H54 (cell line): ENCODE measurements around the gene ANTXR1.

Experiments used
- DNase-seq: peaks from one replicate; pipeline ENCODE4 v3.0.0; 2011; ENCODE audit warnings: low spot score, mixed read lengths; ENCODE audit not compliant: insufficient read length
- FAIRE-seq: peaks from 3 replicates; lab custom pipeline; 2011; peaks lifted over from hg19 to GRCh38; lab: Jason Lieb, UNC
- POLR2A ChIP-seq: IDR thresholded peaks from 2 replicates; pipeline ENCODE4 v1.6.1; 2011; ENCODE audit warnings: low read depth, mild to moderate bottlenecking, low read length

Gene ANTXR1

DNA sequence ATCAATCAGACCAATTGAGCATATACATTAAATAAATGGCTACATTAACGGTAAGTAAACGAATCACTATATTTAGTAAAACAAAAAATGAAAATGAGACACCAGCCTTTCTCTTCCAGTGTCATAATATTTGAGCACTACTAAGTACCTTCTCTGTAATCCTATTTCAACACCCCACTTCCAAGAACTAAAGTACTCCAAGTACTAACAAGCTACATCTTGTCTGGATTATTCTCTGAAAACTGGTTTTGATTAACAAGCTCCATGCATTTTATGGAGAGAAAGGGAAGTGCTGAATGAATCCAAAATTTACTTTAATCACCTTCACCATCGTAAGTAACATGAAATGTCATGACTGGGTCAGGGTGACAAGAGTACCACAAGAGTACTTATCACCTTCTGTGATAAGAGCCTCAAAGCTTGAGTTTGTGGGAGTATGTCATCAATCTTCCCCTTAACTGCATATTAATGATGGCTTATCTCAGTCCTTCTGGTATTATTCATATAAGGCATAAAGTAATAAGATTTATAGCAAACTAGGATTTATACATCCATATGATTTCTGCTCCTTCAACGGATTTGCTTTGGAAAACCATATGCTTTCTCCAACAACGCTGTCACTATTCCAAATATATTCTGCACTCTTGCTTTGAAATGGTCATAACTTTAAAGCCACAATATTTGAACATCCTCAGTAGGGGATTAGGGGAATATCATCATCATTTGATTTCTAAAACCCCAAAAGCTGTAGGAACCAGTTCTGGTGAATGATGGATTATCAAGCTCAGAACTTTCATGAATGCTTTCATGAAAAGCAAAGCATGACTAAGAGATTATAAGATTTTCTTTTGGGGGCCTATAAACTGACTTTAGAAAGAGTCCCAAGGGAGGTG, 127.0 kb downstream of the ANTXR1 start:
- no peak for TF ChIP-seq POLR2A
- FAIRE-seq (no peak), DNase-seq (no peak)

DNA sequence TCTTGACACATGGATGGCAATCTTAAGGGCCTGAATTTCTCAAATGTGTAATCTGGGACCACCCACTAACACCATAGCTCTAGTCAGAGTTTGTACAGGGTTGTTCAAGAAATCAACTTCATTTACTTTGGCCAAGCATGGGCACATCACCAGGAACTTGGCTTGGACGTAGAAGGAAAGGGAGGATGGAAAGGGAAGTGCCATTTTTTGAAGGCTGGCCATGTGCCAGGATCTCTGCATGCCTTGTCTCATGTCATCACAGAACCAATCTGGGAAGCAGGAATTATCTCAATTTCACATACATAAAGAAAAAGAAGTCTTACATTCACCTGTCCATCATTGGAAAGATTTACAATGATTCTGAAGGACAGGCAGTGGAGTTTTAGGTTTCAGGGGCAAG, 128.1 kb downstream of the ANTXR1 start:
- no peak for FAIRE-seq
- DNase-seq = no peak
- no peak for TF ChIP-seq POLR2A

DNA sequence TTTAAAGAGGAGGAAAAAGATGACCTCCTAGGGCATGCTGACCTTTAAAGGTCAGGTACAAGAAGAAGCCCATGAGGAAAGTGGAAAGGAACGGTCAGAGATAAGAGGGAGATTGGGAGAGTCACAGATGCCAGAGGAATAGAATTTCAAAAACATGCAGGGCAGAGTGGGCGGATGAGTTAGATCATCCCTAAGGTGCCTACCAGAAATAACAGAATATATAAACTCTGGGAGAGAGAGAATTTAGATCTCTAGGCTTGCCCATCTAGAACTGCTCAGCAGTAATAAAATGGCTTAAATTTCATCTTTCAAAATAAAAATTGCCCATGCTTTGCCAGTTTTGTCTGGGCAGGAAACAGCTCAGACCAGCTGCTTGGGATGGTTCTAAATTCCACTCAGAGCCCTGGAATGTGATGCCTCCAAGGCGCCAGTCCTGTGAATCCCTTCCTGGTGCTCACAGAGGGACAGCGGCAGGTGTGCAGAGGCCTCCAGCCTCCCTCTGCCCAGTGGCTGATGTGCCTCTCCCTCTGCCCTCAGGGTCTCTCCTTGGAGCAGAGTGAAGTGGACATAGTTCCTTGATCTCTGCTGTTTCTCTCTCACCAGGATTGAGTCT, 130.9 kb downstream of the ANTXR1 start:
- peak; percentile 29 for DNase-seq
- FAIRE-seq = no peak
- no peak for TF ChIP-seq POLR2A

DNA sequence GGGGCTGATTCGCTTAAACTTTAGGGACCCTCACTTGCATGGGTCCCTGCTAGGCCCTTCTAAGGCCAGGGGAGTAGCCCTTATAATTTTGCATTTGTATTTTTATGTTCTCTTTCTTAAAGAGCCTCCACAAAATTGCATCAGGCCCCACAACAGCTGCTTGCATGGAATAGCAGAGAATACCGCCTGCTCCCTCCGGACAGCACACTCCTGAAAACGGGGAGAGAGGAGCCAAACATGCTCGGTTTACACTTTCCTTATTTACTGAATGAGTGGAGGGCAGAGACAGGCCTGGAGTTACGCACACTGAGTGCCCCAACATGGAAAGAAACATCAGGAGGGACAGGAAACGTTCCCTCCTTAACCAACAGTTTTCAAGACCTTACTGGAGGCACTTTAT, 132.2 kb downstream of the ANTXR1 start:
- DNase-seq (no peak), FAIRE-seq (no peak)
- TF ChIP-seq POLR2A = no peak

- DNase-seq = no peak
- no peak for FAIRE-seq
- no peak for TF ChIP-seq POLR2A
These were observed 135.0 kb downstream of the ANTXR1 start for GRCh38 chr2:69147841-69148533.

DNA sequence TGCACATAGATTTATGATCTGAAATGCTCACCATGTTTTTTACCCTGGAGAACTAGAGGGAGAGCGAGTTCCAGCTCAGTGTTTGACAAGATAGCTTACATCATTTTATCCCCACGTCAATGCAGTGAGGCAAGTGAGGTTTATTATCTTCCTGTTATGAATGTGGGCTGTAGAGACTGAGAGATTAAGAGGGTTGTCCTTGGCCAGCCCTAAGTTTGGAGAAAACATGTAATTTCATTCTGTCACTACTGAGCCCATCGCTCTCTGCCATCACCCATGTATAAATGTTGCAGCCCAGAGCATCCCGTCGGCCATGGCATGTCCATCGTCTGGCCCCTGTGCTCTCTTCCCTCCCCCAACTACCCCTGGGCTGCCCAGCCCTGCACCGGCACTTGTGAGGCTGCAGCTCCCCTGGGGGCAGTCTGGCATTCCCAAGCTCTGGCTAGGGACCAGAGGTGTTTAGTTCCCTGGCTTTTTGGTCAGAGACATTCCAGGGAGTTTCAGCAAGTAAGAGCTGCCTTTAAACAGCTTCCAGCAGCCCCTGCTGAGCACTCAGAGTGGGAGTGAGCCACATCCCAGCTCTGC, 136.7 kb downstream of the ANTXR1 start:
- FAIRE-seq = no peak
- DNase-seq = peak; percentile 35
- no peak for TF ChIP-seq POLR2A

- no peak for DNase-seq
- no peak for TF ChIP-seq POLR2A
- no peak for FAIRE-seq
These were observed 139.0 kb downstream of the ANTXR1 start for GRCh38 chr2:69151931-69152330.

DNA sequence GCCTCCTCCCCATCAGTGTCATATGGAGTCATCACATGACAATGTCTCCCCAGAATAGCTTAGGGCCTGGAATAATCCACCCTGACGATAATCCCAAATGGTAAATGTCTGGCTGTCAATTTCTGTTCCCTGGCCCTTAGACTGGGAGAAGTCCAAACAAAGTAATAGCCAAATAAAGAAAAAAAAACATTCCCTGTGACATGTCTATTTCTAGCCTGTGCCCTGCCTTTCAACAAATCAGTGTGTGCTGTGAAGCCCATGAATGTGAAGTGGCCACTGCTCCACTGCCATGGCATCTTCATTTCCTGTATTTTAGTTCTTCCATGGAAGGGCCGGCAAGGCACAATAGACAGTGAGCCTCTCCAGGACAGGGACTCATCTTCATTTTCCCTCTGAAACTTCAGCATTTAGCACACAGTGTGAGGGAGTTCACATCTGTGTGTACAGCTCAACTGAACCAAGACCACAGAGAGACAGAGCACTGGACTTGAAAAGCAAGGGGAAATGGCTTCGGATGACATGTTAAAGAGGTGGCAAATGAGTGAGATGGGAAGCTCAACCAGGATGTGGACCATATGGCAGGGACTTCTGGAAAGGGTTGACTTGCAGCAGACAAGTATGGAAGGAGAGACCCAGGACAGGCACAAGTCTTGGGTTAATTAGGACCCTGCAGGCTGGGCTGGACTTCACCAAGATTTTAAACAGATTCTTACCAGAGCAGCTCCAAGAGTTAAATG, 140.0 kb downstream of the ANTXR1 start:
- no peak for FAIRE-seq
- no peak for TF ChIP-seq POLR2A
- DNase-seq = no peak

DNA sequence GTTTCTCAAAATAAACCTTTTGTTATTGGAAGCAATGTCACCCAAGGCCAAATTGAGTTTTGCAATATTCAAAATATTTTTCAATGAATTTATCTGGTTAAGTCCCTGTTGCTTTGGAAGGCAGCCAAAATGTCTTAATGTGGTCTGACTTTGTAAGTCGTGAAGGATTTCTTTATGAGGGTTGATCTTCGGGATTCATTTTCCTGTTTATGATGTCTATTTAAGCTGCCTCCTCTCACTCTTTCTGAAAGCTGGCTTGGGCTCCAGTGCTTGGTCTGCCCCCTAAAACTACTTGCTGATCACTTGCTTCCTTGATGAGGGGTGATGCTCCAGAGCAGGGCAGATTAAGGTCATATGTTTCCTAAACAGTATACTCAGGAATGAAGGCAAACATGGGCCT, 141.1 kb downstream of the ANTXR1 start:
- FAIRE-seq (no peak), DNase-seq (no peak)
- no peak for TF ChIP-seq POLR2A

DNA sequence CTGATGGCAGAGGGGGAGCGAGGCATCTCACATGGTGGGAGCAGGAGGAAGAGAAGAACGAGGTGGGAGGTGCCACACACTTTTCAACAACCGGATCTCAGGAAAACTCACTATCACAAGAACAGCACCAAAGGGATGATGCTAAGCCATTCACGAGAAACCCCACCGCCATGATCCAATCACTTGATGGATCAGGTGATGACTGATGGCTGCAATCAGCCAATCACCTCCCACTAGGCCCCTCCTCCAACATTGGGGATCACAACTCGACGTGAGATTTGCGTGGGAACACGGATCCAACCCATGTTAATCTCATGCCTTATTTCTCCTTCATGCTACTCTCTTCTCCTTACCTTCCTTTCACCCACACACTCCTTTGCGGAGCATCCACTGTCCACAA, 143.6 kb downstream of the ANTXR1 start:
- no peak for DNase-seq
- FAIRE-seq = no peak
- TF ChIP-seq POLR2A = no peak

DNA sequence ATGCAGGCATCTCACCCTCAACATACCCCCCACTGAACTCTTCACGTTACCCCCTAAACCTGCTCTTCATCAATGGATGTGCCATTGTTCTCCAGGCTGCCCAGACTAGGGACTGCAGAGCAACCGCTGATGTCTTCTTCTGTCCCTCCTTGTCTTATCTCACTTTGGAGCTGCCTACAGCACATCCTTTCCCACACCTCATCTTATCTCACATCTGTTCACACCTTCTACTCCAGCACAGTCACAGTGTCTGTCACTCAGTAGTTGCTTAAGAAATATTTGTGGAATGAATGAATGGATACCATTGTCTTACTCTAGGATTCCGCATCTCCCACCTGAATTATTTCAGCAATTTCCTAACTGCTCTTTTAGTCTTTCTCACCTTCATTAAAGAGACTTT, 144.5 kb downstream of the ANTXR1 start:
- DNase-seq (no peak), FAIRE-seq (no peak)
- no peak for TF ChIP-seq POLR2A

DNA sequence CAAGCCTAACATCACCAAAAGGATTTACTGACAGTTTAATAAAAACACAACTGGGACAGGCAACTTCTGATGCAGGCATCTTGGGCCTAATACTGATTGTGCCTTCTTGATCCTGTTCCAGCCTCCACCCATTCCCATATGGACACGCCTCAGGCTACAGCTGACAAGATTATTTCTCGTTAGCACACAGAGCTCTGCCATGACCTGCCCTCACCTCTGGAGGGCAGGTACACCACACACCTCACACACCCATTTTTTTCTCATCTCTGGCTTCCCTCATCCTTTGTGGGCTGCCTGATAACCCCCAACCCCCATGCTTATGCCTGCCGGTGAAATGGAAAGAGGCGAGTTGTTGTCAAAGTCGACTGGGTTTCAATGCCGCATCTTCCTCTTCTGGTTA, 147.0 kb downstream of the ANTXR1 start:
- FAIRE-seq (no peak), DNase-seq (no peak)
- no peak for TF ChIP-seq POLR2A

GRCh38 chr2:69162057-69162456, 149.1 kb downstream of the ANTXR1 start:
- DNase-seq (no peak), FAIRE-seq (no peak)
- TF ChIP-seq POLR2A = no peak

DNA sequence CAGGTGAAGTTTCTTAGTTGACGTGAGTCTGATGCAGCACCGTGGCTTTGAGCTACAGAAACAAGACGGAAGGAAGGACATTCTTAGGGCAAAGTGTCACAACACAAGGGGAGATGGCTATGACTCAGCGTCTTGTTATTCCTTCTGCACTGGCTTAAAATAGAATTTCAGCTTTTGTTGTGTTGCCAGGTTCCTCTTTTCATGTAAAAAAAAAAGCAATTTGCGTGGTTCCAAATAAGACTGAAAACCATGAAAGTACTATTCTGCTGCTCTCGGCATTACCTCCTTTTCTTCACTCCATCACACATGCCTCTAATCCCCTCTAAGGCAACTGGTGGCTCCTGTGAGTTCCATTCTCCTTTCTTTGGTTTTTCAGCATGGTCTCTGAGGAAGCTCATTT, 150.1 kb downstream of the ANTXR1 start:
- FAIRE-seq = peak; percentile 80
- TF ChIP-seq POLR2A = no peak
- DNase-seq = peak; percentile 32
